Glutamatergic neuron (in vitro differentiated cells): ENCODE results near the gene SLC6A4. TPM values are rescaled to one million over a fixed set of nuclear protein-coding genes. Genes with fewer than 3 reads are reported as not detected.

ENCODE experiments used
- DNase-seq: peaks from one replicate; pipeline ENCODE4 v3.0.0; 2022
- H3K27ac Mint-ChIP-seq: one replicate; pipeline ENCODE4 v1.8.0; 2020; ENCODE audit warnings: mild to moderate bottlenecking, mixed read lengths, inconsistent platforms; ENCODE audit not compliant: unreplicated experiment
- H3K27me3 Mint-ChIP-seq: one replicate; pipeline ENCODE4 v1.8.0; 2020; ENCODE audit warnings: mild to moderate bottlenecking, moderate library complexity, mixed read lengths, inconsistent platforms; ENCODE audit not compliant: unreplicated experiment
- H3K36me3 Mint-ChIP-seq: one replicate; pipeline ENCODE4 v1.8.0; 2020; ENCODE audit warnings: mild to moderate bottlenecking, mixed read lengths, inconsistent platforms; ENCODE audit not compliant: unreplicated experiment
- H3K4me1 Mint-ChIP-seq: one replicate; pipeline ENCODE4 v1.8.0; 2020; ENCODE audit warnings: mild to moderate bottlenecking, low read depth, mixed read lengths, inconsistent platforms; ENCODE audit not compliant: unreplicated experiment
- H3K4me3 Mint-ChIP-seq: one replicate; pipeline ENCODE4 v1.8.0; 2020; ENCODE audit warnings: mild to moderate bottlenecking, mixed read lengths, inconsistent platforms; ENCODE audit not compliant: unreplicated experiment
- H3K9me3 Mint-ChIP-seq: one replicate; pipeline ENCODE4 v1.8.0; 2020; ENCODE audit warnings: mild to moderate bottlenecking, moderate library complexity, mixed read lengths, inconsistent platforms; ENCODE audit not compliant: unreplicated experiment
- CTCF ChIP-seq: fragments of 200-600 bp; sonication (generic); IDR thresholded peaks from one replicate; pipeline ENCODE4 v1.5.0; 2021; ENCODE audit not compliant: partially characterized antibody, unreplicated experiment
- total RNA-seq: library from RNA; stranded (reverse); fragmentation: NEBNext Ultra II Directional; extraction: Animal tissue kit (Norgen Biotek cat#: 25700); gene quantifications from one replicate; pipeline ENCODE4 v1.2.1, GENCODE V29; 2021; ENCODE audit not compliant: unreplicated experiment

SLC6A4 gene
- total RNA-seq, 1 donor from 2014 or later = not detected

- no peak for TF ChIP-seq CTCF
- Mint-ChIP-seq H3K9me3 (peaks cover 5% of the 10 kb centered on the region), H3K36me3 (peaks cover 6% of the 10 kb centered on the region), H3K4me1 (no peaks in the 10 kb centered on the region), H3K27me3 (no peaks in the 10 kb centered on the region), H3K27ac (no peak overlapping the region), H3K4me3 (no peak overlapping the region)
- no peak for DNase-seq
Observed at GRCh38 chr17:30165147-30165546, 70.3 kb downstream of the SLC6A4 start.

GRCh38 chr17:30164531-30164930 is 71.0 kb downstream of the SLC6A4 start:
- Mint-ChIP-seq H3K36me3 (peaks cover 12% of the 10 kb centered on the region), H3K4me3 (no peak overlapping the region), H3K27ac (no peak overlapping the region), H3K9me3 (peaks cover 9% of the 10 kb centered on the region), H3K27me3 (no peaks in the 10 kb centered on the region), H3K4me1 (no peaks in the 10 kb centered on the region)
- TF ChIP-seq CTCF = no peak
- no peak for DNase-seq

GRCh38 chr17:30161601-30162000 is 73.9 kb downstream of the SLC6A4 start:
- H3K4me1 Mint-ChIP-seq = no peaks in the 10 kb centered on the region
- H3K27ac Mint-ChIP-seq = no peak overlapping the region
- no peak for DNase-seq
- peaks cover 18% of the 10 kb centered on the region for H3K36me3 Mint-ChIP-seq
- no peak for TF ChIP-seq CTCF
- peaks cover 7% of the 10 kb centered on the region for H3K9me3 Mint-ChIP-seq
- H3K4me3 Mint-ChIP-seq = no peak overlapping the region
- H3K27me3 Mint-ChIP-seq = no peaks in the 10 kb centered on the region

- no peak overlapping the region for H3K4me3 Mint-ChIP-seq
- peak overlapping the region; percentile 3 for H3K27ac Mint-ChIP-seq
- H3K27me3 Mint-ChIP-seq = no peaks in the 10 kb centered on the region
- no peak for TF ChIP-seq CTCF
- peaks cover 18% of the 10 kb centered on the region for H3K36me3 Mint-ChIP-seq
- H3K4me1 Mint-ChIP-seq = no peaks in the 10 kb centered on the region
- H3K9me3 Mint-ChIP-seq = peaks cover 9% of the 10 kb centered on the region
- no peak for DNase-seq
Observed at GRCh38 chr17:30160419-30161172, 74.9 kb downstream of the SLC6A4 start.

GRCh38 chr17:30158896-30159625 is 76.4 kb downstream of the SLC6A4 start:
- peaks cover 9% of the 10 kb centered on the region for H3K9me3 Mint-ChIP-seq
- peaks cover 18% of the 10 kb centered on the region for H3K36me3 Mint-ChIP-seq
- no peak for DNase-seq
- TF ChIP-seq CTCF = no peak
- no peak overlapping the region for H3K4me3 Mint-ChIP-seq
- H3K27ac Mint-ChIP-seq = no peak overlapping the region
- no peaks in the 10 kb centered on the region for H3K27me3 Mint-ChIP-seq
- H3K4me1 Mint-ChIP-seq = no peaks in the 10 kb centered on the region
